ENCODE measurements around the gene OGDH.

The OGDH gene

GRCh38 chr7:44638611-44639557 lies 32.5 kb downstream of the OGDH start:
- no peak for DNase-seq

DNA sequence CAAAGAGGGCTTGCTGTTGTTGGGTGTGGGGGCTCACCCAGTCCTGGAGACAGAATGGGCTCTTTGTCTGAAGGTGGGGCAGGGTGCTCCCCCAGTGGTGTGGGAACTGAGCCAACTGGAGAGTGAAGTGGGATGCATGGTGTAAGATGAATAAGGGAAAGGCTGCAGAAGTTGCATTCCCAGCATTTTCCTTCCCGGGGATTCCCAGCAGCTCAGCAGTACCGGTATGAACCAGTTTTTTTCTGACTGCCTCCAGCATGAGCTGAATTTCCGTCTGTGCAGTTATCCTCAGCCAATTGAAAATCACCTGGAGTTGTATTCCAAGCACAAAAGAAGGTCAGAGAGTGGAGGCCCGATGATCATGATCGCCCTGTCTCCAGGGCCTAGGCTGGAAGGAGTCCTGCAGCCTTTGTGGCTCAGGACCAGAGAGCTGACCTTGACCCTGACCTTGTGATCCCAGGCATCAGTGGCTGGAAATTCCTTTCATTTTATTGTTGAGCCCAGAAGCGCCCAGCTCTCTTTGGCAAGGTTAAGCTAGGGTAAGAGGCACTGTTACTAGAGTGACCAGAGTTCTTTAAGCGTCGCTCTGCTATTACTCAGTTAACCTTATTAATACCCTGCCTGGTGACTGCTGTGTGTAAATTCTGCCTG lies 33.4 kb downstream of the OGDH start:
- no peak for DNase-seq

DNA sequence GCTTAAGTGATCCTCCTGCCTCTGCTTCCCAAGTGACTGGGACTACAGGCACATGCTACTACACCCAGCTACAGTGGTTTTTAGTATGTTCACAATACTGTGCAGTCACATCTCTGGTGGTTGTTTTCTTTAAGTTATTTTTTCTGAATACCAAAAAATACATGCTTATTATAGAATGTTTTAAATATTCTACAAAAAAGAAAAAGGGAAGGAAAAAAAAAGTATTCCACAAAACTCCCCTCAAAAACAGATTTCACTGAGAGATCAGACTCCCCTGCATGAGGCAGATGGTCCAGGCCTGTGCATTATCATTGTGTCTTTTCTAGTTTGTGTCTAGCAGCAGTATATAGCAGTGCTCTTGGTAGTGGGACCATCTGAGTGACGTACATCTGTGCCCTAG lies 36.8 kb downstream of the OGDH start:
- no peak for DNase-seq

GRCh38 chr7:44645254-44645653 lies 38.8 kb downstream of the OGDH start:
- no peak for DNase-seq

DNA sequence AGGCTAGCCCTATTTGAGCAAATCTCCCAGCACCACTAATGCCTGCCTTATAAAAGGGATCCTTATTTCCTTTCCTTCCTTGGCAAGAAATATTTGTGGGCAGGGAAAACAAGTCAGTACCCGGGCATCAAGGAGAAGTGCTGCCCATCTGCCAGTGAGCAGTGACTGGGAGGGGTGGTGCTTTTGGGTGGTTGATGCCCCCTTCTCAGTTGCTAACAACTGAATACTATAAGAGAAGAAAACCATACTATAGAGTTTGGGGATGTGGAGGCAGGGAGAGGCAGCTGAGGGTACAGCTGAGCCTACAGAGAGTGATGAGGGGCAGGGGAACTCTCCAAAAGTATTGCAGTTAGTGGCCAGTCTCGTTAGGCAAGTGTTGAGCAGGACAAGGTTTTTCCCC lies 39.3 kb downstream of the OGDH start:
- no peak for DNase-seq

DNA sequence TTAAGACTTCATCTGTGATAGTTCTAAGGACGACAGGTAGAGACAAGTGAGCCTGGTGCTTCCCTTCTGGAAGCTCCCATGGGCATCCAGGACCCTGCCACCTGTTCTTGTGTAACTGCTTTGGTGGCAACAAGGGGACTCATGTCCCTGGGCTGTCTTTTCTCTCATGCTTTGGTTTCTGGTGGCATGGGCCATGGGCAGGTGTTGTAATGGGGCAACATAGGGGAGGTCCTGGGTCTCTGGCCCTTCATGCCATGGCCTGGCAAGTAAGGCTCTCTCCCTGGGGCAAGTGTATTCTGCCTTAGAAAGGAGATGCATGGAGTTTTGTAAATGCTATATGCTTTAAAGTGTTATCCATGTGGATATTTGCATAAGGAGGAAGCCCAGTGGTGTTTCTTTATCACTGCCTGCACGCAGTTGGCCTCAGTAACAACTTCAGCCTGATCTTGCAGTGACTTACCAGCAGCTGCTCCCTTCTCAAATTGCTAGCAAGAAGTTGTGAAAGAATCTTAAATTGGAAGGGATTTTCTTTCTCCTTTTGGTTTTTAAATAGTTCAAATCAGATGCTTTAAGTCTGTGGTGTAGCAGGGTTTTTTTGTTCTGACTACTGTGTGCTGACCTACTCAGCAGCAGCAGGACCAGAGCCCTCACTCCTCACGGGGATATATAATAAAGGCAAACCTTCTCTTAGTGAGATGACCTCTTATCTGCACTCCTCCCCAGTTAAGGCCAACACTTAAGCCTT lies 39.9 kb downstream of the OGDH start:
- DNase-seq, result no peak

DNA sequence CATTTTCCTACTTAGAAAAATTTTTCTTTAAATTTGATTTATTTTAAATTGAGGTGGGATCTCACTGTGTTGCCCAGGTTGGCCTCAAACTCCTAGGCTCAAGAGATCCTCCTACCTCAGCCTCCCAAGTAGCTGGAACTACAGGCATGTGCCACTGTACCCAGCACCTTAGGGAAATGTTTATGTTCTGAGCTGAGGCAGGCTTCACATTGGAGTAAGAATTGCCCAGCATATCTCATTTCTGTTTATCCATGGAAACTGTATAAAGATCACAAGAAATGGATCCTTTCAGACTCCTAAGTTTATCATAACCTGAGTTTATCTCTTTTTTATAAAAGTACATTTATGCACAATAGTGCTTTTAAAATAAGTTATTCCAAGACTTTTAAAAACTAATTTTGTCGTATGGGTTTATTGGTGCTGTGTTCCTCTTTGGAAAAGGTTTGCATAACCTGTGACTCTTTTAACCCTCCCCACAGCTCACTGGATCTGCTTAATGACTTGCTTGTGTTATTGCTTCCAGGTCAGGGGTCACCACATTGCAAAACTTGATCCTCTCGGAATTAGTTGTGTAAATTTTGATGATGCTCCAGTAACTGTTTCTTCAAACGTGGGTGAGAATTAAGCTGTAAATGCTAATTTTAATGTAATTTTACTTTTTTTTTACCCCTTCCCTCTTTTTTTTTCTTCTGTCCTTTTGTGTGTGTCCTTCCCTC lies 40.7 kb downstream of the OGDH start:
- no peak for DNase-seq

GRCh38 chr7:44647981-44648714 lies 41.7 kb downstream of the OGDH start:
- no peak for DNase-seq

- DNase-seq, result no peak
These were observed 43.8 kb downstream of the OGDH start for GRCh38 chr7:44650242-44650641.

DNA sequence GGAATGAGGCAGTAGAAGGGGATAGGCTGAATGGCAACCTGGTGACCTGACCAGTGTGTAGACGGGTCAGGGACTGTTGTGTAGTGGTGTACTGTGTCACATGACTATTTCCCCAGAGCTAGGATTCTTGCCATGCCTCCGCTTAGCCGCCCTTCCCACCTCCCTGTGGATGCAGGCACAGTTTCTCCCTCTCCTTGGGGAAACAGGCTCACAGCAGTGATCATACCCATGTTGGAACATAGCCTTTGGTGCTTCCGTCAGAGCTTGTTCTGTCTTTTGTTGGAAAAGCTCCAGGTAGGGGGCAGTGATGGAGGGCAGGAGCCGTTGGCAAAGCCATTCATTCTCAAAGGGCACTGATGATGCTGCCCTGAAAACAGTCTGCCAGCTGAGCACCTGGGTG lies 44.3 kb downstream of the OGDH start:
- DNase-seq, result no peak

- DNase-seq, result no peak
These were observed 46.1 kb downstream of the OGDH start for GRCh38 chr7:44652535-44652934.

DNA sequence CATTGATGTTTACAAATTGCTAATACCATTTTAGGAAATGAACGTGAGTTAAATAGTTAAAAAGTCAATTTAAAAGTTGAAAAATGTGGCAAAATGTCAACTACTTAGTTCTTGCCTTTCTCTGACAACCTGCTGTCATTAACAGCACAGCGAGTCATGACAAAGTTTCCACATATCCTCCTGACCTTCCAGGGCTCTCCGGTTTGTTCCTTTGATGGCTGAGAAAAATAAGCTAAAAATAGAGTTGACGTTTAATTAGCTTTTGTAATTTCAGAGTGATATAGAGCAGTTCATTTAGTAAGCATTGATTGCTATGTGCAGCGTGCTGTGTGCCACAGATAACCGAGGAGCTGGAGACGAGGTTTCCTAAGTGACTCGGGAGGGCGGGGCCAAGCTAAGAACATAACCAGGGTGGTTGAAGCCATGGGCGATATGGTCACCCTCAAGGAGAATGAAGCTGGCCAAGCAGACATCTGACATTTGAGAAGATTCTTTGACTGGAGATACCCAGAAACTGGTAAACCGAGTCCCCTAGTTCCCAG lies 47.9 kb downstream of the OGDH start:
- no peak for DNase-seq

DNA sequence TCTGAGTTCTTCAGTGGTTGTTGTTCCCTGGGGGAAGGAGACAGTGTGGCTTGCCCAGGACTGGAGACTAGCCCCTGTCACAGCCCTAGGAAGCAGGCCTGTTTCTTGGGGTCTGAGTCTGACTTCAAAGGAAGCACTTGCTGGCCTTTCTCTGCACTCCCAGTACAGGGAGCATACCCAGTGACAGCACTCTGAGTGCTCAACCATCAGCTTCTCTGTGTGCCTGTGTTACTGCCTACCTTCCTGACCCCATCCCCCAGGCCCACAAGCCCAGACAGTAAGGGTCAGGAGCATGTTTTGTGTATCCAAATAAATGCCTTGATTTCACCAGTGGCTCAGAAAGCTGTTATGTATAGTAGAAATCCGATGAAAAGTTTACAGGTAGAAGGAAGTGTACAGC lies 48.9 kb downstream of the OGDH start:
- no peak for DNase-seq

DNA sequence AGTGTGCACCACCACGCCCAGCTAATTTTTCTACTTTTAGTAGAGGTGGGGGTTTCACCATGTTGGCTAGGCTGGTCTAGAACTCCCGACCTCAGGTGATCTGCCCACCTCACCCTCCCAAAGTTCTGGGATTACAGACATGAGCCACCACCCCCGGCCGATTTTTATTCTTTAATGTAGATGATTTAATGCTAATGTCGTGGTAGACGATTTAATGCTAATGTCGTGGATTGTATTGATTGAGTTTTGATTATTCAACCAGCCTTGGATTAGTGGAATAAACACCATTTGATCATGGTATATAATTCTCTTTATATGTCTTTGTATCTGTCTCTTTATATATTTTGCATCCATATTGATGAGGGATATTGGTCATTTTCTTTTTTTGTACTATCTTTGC lies 52.6 kb downstream of the OGDH start:
- DNase-seq, result no peak

DNA sequence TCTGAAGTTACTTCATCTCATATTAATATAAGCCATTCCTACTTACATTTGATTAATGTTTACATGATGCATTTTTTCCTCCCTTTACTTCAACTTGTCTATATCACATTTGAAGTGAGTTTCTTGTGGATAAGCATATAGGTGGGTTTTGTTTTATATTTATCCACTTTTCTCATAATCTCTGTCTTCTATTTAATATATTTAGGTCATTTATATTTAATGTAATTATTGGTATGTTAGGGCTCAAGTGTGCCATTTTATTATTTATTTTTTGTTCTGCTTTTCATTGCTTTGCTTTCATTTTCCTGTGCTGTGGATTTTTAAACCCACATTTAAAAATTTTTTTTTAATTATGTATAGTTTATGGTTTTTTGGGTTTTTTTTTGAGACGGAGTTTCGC lies 54.8 kb downstream of the OGDH start:
- DNase-seq, result no peak

GRCh38 chr7:44664780-44665461 lies 58.5 kb downstream of the OGDH start:
- no peak for DNase-seq

DNA sequence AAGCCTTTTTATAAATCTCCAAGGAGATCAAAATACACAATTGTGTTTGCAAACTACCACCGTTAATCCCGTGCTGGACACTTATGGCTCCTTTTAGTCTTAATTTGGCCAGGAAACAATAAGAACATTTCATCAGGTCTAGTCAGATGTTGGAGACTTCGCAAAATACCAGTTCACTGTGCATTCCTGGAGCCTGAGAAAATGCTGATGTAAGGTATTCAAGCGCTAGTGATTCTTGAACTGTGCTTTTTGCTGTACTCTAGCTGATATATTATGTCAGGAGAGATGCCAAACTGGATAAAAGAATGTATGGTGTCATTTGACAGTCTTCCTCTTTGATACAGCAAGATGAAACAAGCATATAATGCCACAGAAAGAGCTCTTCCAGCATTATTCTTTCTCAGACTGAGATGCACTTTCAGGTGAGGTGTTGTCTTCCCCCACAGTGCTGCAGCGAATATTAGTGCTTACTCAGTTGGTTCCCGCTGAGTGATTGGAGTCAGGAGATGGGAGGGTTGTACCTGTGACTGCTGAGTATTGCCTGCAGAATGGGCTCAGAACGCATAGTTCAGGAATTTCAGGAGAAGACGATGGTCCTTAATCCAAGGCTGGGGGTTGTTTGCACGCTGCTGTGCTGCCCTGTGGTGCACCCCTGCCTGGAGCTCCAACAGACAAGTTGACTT lies 59.2 kb downstream of the OGDH start:
- no peak for DNase-seq

- DNase-seq, result no peak
These were observed 60.1 kb downstream of the OGDH start for GRCh38 chr7:44666566-44666965.

GRCh38 chr7:44667190-44667589 lies 60.8 kb downstream of the OGDH start:
- no peak for DNase-seq

- no peak for DNase-seq
These were observed 64.6 kb downstream of the OGDH start for GRCh38 chr7:44671069-44671468.

GRCh38 chr7:44673324-44673723 lies 66.9 kb downstream of the OGDH start:
- no peak for DNase-seq

All from GOT3 (cell line).